ENCODE measurements around the gene LDAH. TPM values are rescaled to one million over a fixed set of nuclear protein-coding genes. Genes with fewer than 3 reads are reported as not detected.

LDAH gene
- total and polyA plus RNA-seq, 2 donors (not counting 3 experiments of a cell fraction or from before 2014, with no cell fraction given) = 12.3 to 24.0 TPM

GRCh38 chr2:20637147-20637546 is 185.8 kb downstream of the LDAH start:
- ChIA-PET POLR2A (no interaction called here), CTCF (interaction anchor here (4.2 to 5.5 kb wide), 3 partner anchors 186 to 198 kb away, joined by 75 to 86 read pairs (median 83); no protein-coding TSS in a partner anchor)
- Histone ChIP-seq H2AFZ (ENCODE audit: low read depth, low read length) (no peak overlapping the region), H3K79me2 (ENCODE audit: control insufficient read depth, insufficient read depth, low read length) (no peaks in the 10 kb centered on the region), H4K20me1 (replicated peaks; ENCODE audit: control insufficient read depth, extremely low read depth, insufficient read depth, low read length) (no peaks in the 10 kb centered on the region), H3K9ac (replicated peaks; ENCODE audit: extremely low read depth, insufficient read depth, low read length) (no peak overlapping the region), H3K4me1 (ENCODE audit: control insufficient read depth, extremely low read depth, insufficient read depth, low read length) (peaks cover 26% of the 10 kb centered on the region), H3K27ac (ENCODE audit: insufficient read depth, low read depth, low read length) (no peak overlapping the region), H3K4me3 (replicated peaks in 1 of 3; ENCODE audit: insufficient read depth in 1 of 3, low read depth in 1 of 3, low read length in 3 of 3) (no peak overlapping the region), H3K36me3 (ENCODE audit: control insufficient read depth in 2 of 2, extremely low read depth in 1 of 2, insufficient read depth in 2 of 2, low read length in 2 of 2) (peaks cover 0 to 22% of the 10 kb centered on the region in 2 experiments), H3K9me3 (replicated peaks; ENCODE audit: control insufficient read depth, insufficient read depth, low read length) (no peaks in the 10 kb centered on the region), H3K9me1 (replicated peaks; ENCODE audit: control insufficient read depth, extremely low read depth, insufficient read depth, low read length) (no peaks in the 10 kb centered on the region), H3K4me2 (ENCODE audit: insufficient read depth, low read length) (no peak overlapping the region), H3K27me3 (ENCODE audit: control insufficient read depth in 2 of 2, insufficient read depth in 2 of 2, low read length in 2 of 2) (no peaks in the 10 kb centered on the region)
- DNase-seq (ENCODE audit: low read depth, low spot score) = no peak
- dilution Hi-C loops (cut with MboI; ENCODE audit: extremely low pct_ligation_motif_present, low sequenced_read_pairs) = loop anchor here (10.0 kb wide), 1 partner anchor 192 kb away; the partner anchor contains the start of gene RHOB
- FAIRE-seq = no peak
- no TSS peak for BruUV-seq (replicated peaks)
- intact Hi-C loops (cut with micrococcal nuclease) = no loop called here
- no peak for TF ChIP-seq CTCF (IDR thresholded peaks at IDR 0.05; ENCODE audit: extremely low read depth in 1 of 2, insufficient read depth in 1 of 2, low read depth in 1 of 2, low read length in 2 of 2)
- TF ChIP-seq MYC (IDR thresholded peaks at IDR 0.05; ENCODE audit: low read depth, low read length) = no peak
- no peak for TF ChIP-seq POLR2AphosphoS5 (IDR thresholded peaks at IDR 0.05; ENCODE audit: insufficient read depth, low read depth, low read length)
- no peak for TF ChIP-seq GATA2 (IDR thresholded peaks at IDR 0.05; ENCODE audit: insufficient read depth, insufficient read length, low read depth, low read length)
- TF ChIP-seq FOS (IDR thresholded peaks at IDR 0.05; ENCODE audit: borderline replicate concordance, insufficient read depth, low read length) = no peak
- TF ChIP-seq JUN (IDR thresholded peaks at IDR 0.05; ENCODE audit: borderline replicate concordance, insufficient read depth, insufficient read length, low read depth) = no peak
- TF ChIP-seq MAX (IDR thresholded peaks at IDR 0.05; ENCODE audit: insufficient read depth, insufficient read length) = no peak
- TF ChIP-seq EZH2 (IDR thresholded peaks at IDR 0.05; ENCODE audit: borderline replicate concordance, low read depth, low read length, severe bottlenecking) = no peak
- TF ChIP-seq POLR2A (IDR thresholded peaks at IDR 0.05; ENCODE audit: low read depth, low read length) = no peak

All from endothelial cell of umbilical vein (primary cell).